ENCODE measurements around the gene DTHD1. TPM values are rescaled to one million over a fixed set of nuclear protein-coding genes. Genes with fewer than 3 reads are reported as not detected.

Gene DTHD1
- total and polyA plus RNA-seq, 10 of the 15 experiments (the other 5 are each of a cell fraction or from before 2014, with no cell fraction given): 0.05 to 2.8 (median 1.4) TPM

GRCh38 chr4:36385951-36386571, 104.6 kb downstream of the DTHD1 start (continued):
- TF ChIP-seq ZNF274 (IDR thresholded peaks at IDR 0.05; ENCODE audit: insufficient read depth, insufficient read length): no peak
- TF ChIP-seq FOXM1 (IDR thresholded peaks at IDR 0.05; ENCODE audit: low read depth, low read length): no peak; the same call in 1 of the 2 replicates
- no peak for TF ChIP-seq SMC3 (IDR thresholded peaks at IDR 0.05; ENCODE audit: borderline replicate concordance, low read length)
- TF ChIP-seq LARP7 (IDR thresholded peaks at IDR 0.05): no peak
- TF ChIP-seq REST (IDR thresholded peaks at IDR 0.05; ENCODE audit: low read depth, low read length): no peak
- peak; percentile 60; the same call in 1 of the 2 replicates for TF ChIP-seq NBN (IDR thresholded peaks at IDR 0.05)
- TF ChIP-seq, protein P1, sequence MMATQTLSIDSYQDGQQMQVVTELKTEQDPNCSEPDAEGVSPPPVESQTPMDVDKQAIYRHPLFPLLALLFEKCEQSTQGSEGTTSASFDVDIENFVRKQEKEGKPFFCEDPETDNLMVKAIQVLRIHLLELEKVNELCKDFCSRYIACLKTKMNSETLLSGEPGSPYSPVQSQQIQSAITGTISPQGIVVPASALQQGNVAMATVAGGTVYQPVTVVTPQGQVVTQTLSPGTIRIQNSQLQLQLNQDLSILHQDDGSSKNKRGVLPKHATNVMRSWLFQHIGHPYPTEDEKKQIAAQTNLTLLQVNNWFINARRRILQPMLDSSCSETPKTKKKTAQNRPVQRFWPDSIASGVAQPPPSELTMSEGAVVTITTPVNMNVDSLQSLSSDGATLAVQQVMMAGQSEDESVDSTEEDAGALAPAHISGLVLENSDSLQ (IDR thresholded peaks at IDR 0.05): peak; percentile 40; the same call in 1 of the 2 replicates
- TF ChIP-seq, protein P2, sequence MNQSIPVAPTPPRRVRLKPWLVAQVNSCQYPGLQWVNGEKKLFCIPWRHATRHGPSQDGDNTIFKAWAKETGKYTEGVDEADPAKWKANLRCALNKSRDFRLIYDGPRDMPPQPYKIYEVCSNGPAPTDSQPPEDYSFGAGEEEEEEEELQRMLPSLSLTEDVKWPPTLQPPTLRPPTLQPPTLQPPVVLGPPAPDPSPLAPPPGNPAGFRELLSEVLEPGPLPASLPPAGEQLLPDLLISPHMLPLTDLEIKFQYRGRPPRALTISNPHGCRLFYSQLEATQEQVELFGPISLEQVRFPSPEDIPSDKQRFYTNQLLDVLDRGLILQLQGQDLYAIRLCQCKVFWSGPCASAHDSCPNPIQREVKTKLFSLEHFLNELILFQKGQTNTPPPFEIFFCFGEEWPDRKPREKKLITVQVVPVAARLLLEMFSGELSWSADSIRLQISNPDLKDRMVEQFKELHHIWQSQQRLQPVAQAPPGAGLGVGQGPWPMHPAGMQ (IDR thresholded peaks at IDR 0.05; ENCODE audit: borderline replicate concordance): no peak
- TF ChIP-seq FOXK2 (IDR thresholded peaks at IDR 0.05): no peak
- TF ChIP-seq STAT3 (IDR thresholded peaks at IDR 0.05; ENCODE audit: low read depth, low read length): 0 out of 2 replicates have a peak, but pooled peaks have one; percentile 39
- TF ChIP-seq, protein P3, sequence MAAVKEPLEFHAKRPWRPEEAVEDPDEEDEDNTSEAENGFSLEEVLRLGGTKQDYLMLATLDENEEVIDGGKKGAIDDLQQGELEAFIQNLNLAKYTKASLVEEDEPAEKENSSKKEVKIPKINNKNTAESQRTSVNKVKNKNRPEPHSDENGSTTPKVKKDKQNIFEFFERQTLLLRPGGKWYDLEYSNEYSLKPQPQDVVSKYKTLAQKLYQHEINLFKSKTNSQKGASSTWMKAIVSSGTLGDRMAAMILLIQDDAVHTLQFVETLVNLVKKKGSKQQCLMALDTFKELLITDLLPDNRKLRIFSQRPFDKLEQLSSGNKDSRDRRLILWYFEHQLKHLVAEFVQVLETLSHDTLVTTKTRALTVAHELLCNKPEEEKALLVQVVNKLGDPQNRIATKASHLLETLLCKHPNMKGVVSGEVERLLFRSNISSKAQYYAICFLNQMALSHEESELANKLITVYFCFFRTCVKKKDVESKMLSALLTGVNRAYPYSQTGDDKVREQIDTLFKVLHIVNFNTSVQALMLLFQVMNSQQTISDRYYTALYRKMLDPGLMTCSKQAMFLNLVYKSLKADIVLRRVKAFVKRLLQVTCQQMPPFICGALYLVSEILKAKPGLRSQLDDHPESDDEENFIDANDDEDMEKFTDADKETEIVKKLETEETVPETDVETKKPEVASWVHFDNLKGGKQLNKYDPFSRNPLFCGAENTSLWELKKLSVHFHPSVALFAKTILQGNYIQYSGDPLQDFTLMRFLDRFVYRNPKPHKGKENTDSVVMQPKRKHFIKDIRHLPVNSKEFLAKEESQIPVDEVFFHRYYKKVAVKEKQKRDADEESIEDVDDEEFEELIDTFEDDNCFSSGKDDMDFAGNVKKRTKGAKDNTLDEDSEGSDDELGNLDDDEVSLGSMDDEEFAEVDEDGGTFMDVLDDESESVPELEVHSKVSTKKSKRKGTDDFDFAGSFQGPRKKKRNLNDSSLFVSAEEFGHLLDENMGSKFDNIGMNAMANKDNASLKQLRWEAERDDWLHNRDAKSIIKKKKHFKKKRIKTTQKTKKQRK (IDR thresholded peaks at IDR 0.05; ENCODE audit: low read depth, low read length): no peak
- TF ChIP-seq RELB (IDR thresholded peaks at IDR 0.05; ENCODE audit: low read depth): no peak
- TF ChIP-seq CREB1 (IDR thresholded peaks at IDR 0.05; ENCODE audit: low read depth): peak; percentile 63
- no peak for TF ChIP-seq PAX8 (IDR thresholded peaks at IDR 0.05)
- no peak for TF ChIP-seq YBX1 (IDR thresholded peaks at IDR 0.05)
- TF ChIP-seq CBX3 (IDR thresholded peaks at IDR 0.05; ENCODE audit: borderline replicate concordance, low read depth): no peak
- TF ChIP-seq JUND (IDR thresholded peaks at IDR 0.05; ENCODE audit: low read depth, low read length): no peak
- TF ChIP-seq SRF (IDR thresholded peaks at IDR 0.05; ENCODE audit: low read depth in 2 of 2, low read length in 2 of 2): peak; percentile 65 to 85; a peak in 3 of 4 replicates
